Fibroblast of lung (primary cell): Measurements from ENCODE around the gene DNTT. TPM values are rescaled to one million over a fixed set of nuclear protein-coding genes. Genes with fewer than 3 reads are reported as not detected.

Experiments
- DNase-seq, 2 donors: peaks; one replicate each; pipeline versions ENCODE4 v3.0.0 to v3.0.0-alpha.2; 2010; ENCODE audit warnings: low read depth in 2 of 2
- H2AFZ ChIP-seq: 2 replicates; pipeline ENCODE4 v1.5.1; 2012; ENCODE audit warnings: low read length, control low read depth, inconsistent platforms
- H3K27ac ChIP-seq: 2 replicates; pipeline ENCODE4 v1.5.1; 2011; ENCODE audit warnings: low read length, control low read depth; ENCODE audit not compliant: insufficient read depth
- H3K27me3 ChIP-seq: 2 replicates; pipeline ENCODE4 v1.5.1; 2011; ENCODE audit warnings: mild to moderate bottlenecking, low read length; ENCODE audit not compliant: control insufficient read depth, insufficient read depth
- H3K36me3 ChIP-seq: 2 replicates; pipeline ENCODE4 v1.5.1; 2011; ENCODE audit warnings: low read length; ENCODE audit not compliant: control insufficient read depth, insufficient read depth
- H3K4me1 ChIP-seq: 2 replicates; pipeline ENCODE4 v1.5.1; 2011; ENCODE audit warnings: low read length; ENCODE audit not compliant: control insufficient read depth, insufficient read depth; ENCODE audit errors: extremely low read depth
- H3K4me2 ChIP-seq: 2 replicates; pipeline ENCODE4 v1.5.1; 2011; ENCODE audit warnings: low read length, control low read depth; ENCODE audit not compliant: insufficient read depth; ENCODE audit errors: extremely low read depth
- H3K4me3 ChIP-seq, 4 experiments: fragments of 200-600 bp in 1 of 4; sonication (generic) in 1 of 4; replicated peaks in 1 of 4; 2 replicates each; pipeline ENCODE4 v1.5.1; 2011 to 2016; ENCODE audit warnings: low read length in 4 of 4, low read depth in 3 of 4, mild to moderate bottlenecking in 3 of 4, control low read depth in 2 of 4, inconsistent platforms in 1 of 4, mixed read lengths in 1 of 4; ENCODE audit not compliant: insufficient read depth in 1 of 4; ENCODE audit errors: control extremely low read depth in 1 of 4
- H3K79me2 ChIP-seq: 2 replicates; pipeline ENCODE4 v1.5.1; 2012; ENCODE audit warnings: mild to moderate bottlenecking, low read length, inconsistent platforms; ENCODE audit not compliant: control insufficient read depth, insufficient read depth
- H3K9ac ChIP-seq: 2 replicates; pipeline ENCODE4 v1.5.1; 2011; ENCODE audit warnings: mild to moderate bottlenecking, low read length, control low read depth; ENCODE audit not compliant: insufficient read depth
- H3K9me3 ChIP-seq: 2 replicates; pipeline ENCODE4 v1.5.1; 2012; ENCODE audit warnings: low read depth, low read length; ENCODE audit not compliant: control insufficient read depth, insufficient read depth
- H4K20me1 ChIP-seq: 2 replicates; pipeline ENCODE4 v1.5.1; 2011; ENCODE audit warnings: low read length; ENCODE audit not compliant: control insufficient read depth, insufficient read depth; ENCODE audit errors: extremely low read depth
- CTCF ChIP-seq, 2 donors: IDR thresholded peaks in 1 of 2; conservative IDR thresholded peaks in 1 of 2; 1 replicate in 1 of 2; 2 replicates in 1 of 2; pipeline ENCODE4 v1.5.1; 2011 to 2012; ENCODE audit warnings: low read length in 2 of 2, control low read depth in 1 of 2, inconsistent platforms in 1 of 2, low read depth in 1 of 2, mild to moderate bottlenecking in 1 of 2
- EZH2 ChIP-seq: IDR thresholded peaks from 2 replicates; pipeline ENCODE4 v1.5.1; 2012; ENCODE audit warnings: low read length, control low read depth, mild to moderate bottlenecking; ENCODE audit errors: missing control alignments
- polyA plus RNA-seq, 2 donors: library from polyadenylated mRNA; depleted of rRNA in 1 of 2; stranded (reverse) in 1 of 2; unstranded in 1 of 2; fragments of >200 nt; gene quantifications; 2 replicates each; pipeline ENCODE4 v1.2.1, GENCODE V29; 2011 to 2012; ENCODE audit warnings: missing spikeins in 1 of 2
- total RNA-seq: library from RNA; depleted of rRNA; stranded (reverse); fragments of >200 nt; gene quantifications from 2 replicates; pipeline ENCODE4 v1.2.1, GENCODE V29; 2014

Gene DNTT
- total and polyA plus RNA-seq, 2 donors (not counting 1 experiment from before 2014, with no cell fraction given) = not detected

GRCh38 chr10:96263669-96264068 lies 40.6 kb upstream of the DNTT start:
- TF ChIP-seq CTCF (conservative IDR thresholded peaks at IDR 0.05 in 1 of 2, IDR thresholded peaks at IDR 0.05 in 1 of 2; ENCODE audit: low read depth in 1 of 2, low read length in 2 of 2) = no peak
- no peak for TF ChIP-seq EZH2
- no peak overlapping the region for H2AFZ ChIP-seq
- H3K9me3 ChIP-seq = no peaks in the 10 kb centered on the region
- H3K9ac ChIP-seq = no peak overlapping the region
- no peak for DNase-seq
- no peaks in the 10 kb centered on the region for H3K36me3 ChIP-seq
- H3K4me3 ChIP-seq = no peak overlapping the region
- no peaks in the 10 kb centered on the region for H3K4me1 ChIP-seq
- H4K20me1 ChIP-seq = no peaks in the 10 kb centered on the region
- H3K27me3 ChIP-seq = no peaks in the 10 kb centered on the region
- no peak overlapping the region for H3K27ac ChIP-seq
- no peak overlapping the region for H3K4me2 ChIP-seq
- H3K79me2 ChIP-seq = no peaks in the 10 kb centered on the region

- no peak overlapping the region for H3K27ac ChIP-seq
- no peak for DNase-seq
Observed at GRCh38 chr10:96264938-96265337, 39.3 kb upstream of the DNTT start.

GRCh38 chr10:96266118-96266770 lies 38.0 kb upstream of the DNTT start:
- Histone ChIP-seq H3K27me3 (no peaks in the 10 kb centered on the region), H3K36me3 (no peaks in the 10 kb centered on the region), H3K4me3 (no peak overlapping the region), H3K27ac (no peak overlapping the region), H3K4me2 (no peak overlapping the region), H3K4me1 (no peaks in the 10 kb centered on the region), H3K79me2 (no peaks in the 10 kb centered on the region), H3K9ac (no peak overlapping the region), H2AFZ (no peak overlapping the region), H3K9me3 (no peaks in the 10 kb centered on the region), H4K20me1 (no peaks in the 10 kb centered on the region)
- no peak for DNase-seq
- TF ChIP-seq EZH2 = no peak
- TF ChIP-seq CTCF (conservative IDR thresholded peaks at IDR 0.05 in 1 of 2, IDR thresholded peaks at IDR 0.05 in 1 of 2; ENCODE audit: low read depth in 1 of 2, low read length in 2 of 2) = no peak

More at GRCh38 chr10:96264938-96265337, 39.3 kb upstream of the DNTT start:
- no peaks in the 10 kb centered on the region for H3K4me1 ChIP-seq
- H3K9ac ChIP-seq = no peak overlapping the region
- no peaks in the 10 kb centered on the region for H3K79me2 ChIP-seq
- no peak overlapping the region for H2AFZ ChIP-seq
- no peaks in the 10 kb centered on the region for H4K20me1 ChIP-seq
- no peak overlapping the region for H3K4me2 ChIP-seq
- H3K27me3 ChIP-seq = no peaks in the 10 kb centered on the region
- no peaks in the 10 kb centered on the region for H3K36me3 ChIP-seq
- H3K9me3 ChIP-seq = no peaks in the 10 kb centered on the region
- no peak for TF ChIP-seq CTCF (conservative IDR thresholded peaks at IDR 0.05 in 1 of 2, IDR thresholded peaks at IDR 0.05 in 1 of 2; ENCODE audit: low read depth in 1 of 2, low read length in 2 of 2)
- TF ChIP-seq EZH2 = no peak
- H3K4me3 ChIP-seq = no peak overlapping the region
